ENCODE measurements around the gene LHPP.

The LHPP gene

GRCh38 chr10:124500757-124501156 is 39.1 kb downstream of the LHPP start:
- DNase-seq, result no peak

- DNase-seq, result no peak
These were observed 43.1 kb downstream of the LHPP start for GRCh38 chr10:124504711-124505110.

DNA sequence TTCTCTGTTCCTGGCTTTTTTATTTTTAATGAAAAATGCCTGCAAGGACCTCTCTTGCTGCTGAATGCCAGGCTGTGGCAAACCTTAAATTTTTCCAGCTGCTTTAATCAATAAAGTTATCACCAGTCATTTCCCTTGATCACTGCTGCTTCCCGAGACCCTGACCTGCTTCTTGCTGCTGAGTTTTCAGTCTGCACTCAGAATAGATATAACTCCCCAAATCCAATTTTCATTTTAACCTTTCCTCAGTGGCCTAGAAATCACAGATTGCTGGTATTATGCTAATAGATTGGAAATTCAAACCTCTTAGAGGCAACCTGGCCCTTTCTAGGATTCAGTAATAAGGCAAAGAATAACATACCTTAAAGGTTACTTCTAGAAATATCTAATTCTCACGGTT is 43.7 kb downstream of the LHPP start:
- no peak for DNase-seq

- DNase-seq, result no peak
These were observed 46.5 kb downstream of the LHPP start for GRCh38 chr10:124508070-124508667.

GRCh38 chr10:124508907-124509454 is 47.4 kb downstream of the LHPP start:
- DNase-seq, result no peak

GRCh38 chr10:124509880-124510632 is 48.4 kb downstream of the LHPP start:
- no peak for DNase-seq

GRCh38 chr10:124510759-124511158 is 49.1 kb downstream of the LHPP start:
- no peak for DNase-seq

DNA sequence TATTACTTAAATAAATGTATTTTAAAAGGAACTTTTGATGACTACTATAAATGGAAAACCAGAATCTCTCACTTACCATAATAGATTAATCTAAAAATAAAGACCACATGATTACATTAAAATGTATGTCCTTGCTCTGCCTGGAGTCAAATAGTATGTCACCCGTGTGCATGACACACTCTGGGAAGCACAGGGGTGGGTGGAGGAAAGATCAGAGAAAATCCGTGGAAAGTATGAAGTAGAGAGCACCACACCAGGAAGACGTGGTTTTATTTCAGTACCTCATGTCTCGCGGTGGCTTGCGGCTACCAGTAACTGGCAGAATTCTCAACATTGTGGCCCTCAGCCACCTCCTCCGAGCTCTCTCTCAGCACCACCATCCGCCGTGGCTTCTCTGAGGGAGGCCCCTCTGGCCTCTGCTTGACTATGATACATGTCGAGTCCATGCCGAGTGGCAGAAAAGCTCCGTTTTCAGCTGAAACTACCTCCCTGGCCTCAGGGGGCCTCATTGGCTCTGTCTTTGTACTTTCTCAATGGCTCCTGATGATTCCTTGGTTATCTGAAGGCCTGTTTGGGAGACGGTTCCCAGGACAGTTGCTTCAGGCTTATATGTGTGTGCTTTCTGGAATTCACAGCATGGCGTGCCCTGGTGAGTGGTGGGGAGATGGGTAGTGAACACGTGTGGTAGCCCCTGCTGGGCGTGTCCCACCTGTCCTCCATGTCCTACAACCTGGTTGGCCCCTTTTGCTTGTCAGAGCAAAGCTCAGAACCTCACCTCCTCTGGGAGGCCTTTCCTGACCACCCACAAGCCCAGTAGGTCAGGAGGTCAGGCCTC is 49.8 kb downstream of the LHPP start:
- no peak for DNase-seq

DNA sequence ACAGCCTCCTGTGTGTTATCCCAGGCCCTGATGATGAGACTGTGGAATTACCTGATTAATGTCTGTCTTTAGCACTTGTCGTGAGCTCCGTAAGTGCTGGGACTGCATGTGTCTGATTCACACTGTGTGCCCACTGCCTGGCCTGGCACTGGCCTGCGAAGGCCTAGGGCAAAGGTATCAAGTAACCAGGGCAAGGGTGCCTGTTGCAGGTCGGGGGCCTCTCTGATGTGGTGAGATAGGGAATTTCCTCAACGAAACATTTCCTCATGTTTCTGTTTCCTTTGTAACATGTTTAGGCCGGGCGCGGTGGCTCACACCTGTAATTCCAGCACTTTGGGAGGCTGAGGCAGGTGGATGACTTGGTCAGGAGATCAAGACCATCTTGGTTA is 50.4 kb downstream of the LHPP start:
- no peak for DNase-seq

DNA sequence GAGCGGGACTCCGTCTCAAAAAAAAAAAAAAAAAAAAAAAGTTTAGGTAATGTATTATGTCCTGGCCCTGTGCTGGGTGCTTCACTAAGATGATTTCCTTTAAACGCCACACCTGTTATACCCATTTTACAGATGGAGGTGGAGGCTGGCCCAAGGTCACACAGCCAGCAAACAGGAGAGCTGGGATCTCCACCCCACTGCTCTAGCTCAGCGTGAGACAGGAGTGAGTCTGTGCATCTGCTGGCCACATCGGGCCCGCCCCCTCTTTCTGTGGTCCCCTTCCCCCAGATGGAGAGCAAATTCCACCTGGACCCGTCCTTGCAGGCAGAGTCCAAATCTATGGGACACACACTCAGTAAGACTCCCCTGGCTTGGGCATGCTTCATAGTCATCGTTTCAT is 51.0 kb downstream of the LHPP start:
- DNase-seq, result no peak

GRCh38 chr10:124515244-124515970 is 53.8 kb downstream of the LHPP start:
- DNase-seq, result no peak

DNA sequence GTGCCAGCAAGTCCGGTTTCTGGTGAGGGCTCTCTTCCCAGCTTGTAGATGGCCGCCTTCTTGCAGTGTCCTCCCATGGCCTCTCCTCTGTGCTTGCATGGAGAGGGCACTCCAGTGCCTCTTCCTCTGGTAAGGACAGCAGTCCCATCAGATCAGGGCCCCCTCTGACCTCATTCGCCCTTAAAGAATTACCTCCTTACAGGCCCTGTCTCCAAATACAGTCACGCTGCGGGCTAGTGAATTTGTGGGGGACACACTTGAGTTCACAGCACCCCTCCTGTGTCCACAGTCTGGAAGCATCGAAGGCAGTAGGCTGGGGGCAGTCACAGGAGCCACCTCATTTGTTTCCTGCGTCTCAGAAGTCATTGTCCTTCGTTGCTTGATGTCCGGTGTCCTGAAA is 54.6 kb downstream of the LHPP start:
- no peak for DNase-seq

DNA sequence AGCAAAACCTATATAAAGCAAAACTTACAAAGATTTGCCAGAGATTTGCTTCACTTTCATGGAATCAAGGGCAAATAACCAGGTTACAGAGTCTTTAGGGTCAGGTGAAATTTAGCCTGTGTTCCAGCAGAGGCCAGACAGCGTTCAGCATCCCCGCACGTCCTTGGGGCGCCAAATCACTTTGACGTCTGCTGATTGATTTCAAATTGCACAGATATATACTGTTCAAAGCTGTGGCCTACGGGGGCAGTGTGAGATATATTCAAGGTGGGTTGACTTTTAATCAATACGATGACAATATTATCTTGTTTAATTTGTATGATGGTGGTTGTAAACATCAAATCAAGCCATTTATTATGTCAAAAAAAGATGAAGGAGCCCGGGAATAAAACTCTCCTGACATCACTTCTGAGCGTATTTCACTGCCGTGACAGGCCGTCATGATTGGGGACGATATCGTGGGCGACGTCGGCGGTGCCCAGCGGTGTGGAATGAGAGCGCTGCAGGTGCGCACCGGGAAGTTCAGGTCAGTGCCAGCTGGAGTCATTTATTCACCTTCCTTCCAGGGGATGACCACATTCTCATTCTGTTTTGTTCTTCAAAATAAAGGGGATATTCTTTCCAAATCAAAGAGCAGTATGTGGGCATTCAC is 55.2 kb downstream of the LHPP start:
- DNase-seq, result no peak

DNA sequence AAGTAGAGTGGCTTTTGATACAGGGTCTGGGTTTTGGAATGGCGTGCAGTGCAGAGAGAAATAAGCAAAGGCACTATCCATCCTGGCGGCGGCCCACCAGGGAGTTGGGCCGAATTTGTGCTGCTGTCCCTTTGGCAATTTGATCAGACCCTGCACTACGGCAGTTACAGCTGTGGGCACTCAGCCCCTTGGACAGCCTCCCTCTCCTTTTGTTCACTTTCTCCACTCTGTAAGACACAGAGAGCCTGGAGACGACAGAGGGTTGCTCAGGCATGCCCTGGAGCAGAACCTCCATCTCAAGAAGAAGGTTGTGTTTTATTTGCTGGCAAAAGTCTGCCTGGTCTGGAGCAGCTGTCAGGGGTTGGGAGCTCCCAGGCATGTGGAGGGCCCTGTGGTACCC is 55.8 kb downstream of the LHPP start:
- DNase-seq, result no peak

- DNase-seq, result no peak
These were observed 56.3 kb downstream of the LHPP start for GRCh38 chr10:124517931-124518330.

GRCh38 chr10:124518366-124518765 is 56.7 kb downstream of the LHPP start:
- no peak for DNase-seq

GRCh38 chr10:124520558-124521428 is 59.2 kb downstream of the LHPP start:
- DNase-seq, result peak; percentile 82 to 86

DNA sequence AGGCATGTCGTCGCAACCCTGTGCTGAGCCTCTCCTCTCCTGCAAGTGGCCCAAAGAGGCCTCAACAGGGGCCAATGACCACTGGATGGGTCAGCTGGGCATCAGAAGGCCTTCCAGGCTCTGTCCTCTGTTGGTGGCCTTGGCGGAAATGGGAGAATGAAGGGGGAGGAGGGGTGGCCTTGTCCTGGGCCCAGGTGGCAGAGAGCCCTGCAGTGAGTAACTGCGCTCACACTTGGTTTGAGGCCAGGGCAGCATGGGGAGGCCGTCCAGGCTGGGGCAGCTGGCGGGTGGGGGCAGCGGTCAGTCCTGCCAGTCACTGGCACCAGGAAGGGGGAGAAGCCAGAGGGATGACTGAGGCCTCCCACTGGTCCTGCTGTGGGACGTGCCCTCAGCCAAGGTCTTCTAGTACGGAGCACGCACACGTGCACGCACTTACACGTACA is 59.8 kb downstream of the LHPP start:
- no peak for DNase-seq

- no peak for DNase-seq
These were observed 60.7 kb downstream of the LHPP start for GRCh38 chr10:124522131-124522932.

All from inflammatory macrophage treated with lipopolysaccharide for 1 hour (primary cell).